Tibial nerve (tissue), 4 donors: Measurements from ENCODE around the gene STK4. TPM values are rescaled to one million over a fixed set of nuclear protein-coding genes. Genes with fewer than 3 reads are reported as not detected.

ENCODE experiments used
- DNase-seq, 2 donors: peaks; one replicate each; pipeline ENCODE4 v3.0.0-alpha.2; 2019; ENCODE audit warnings: low spot score in 2 of 2
- H3K27ac ChIP-seq, 4 donors: fragments of 200-600 bp; sonication (generic) in 3 of 4; one replicate each; pipeline ENCODE4 v1.5.1; 2017 to 2019; ENCODE audit warnings: mild to moderate bottlenecking in 1 of 4
- H3K27me3 ChIP-seq, 2 donors: fragments of 200-600 bp; sonication (generic) in 1 of 2; one replicate each; pipeline versions ENCODE4 v1.5.1 to v1.6.0; 2017 to 2019
- H3K36me3 ChIP-seq, 3 donors: fragments of 200-600 bp; sonication (generic); one replicate each; pipeline ENCODE4 v1.5.1; 2018 to 2019
- H3K4me1 ChIP-seq, 4 donors: fragments of 200-600 bp; sonication (generic) in 3 of 4; one replicate each; pipeline ENCODE4 v1.5.1; 2017 to 2019
- H3K4me3 ChIP-seq, 4 donors: fragments of 200-600 bp; sonication (generic) in 3 of 4; one replicate each; pipeline ENCODE4 v1.5.1; 2017 to 2019; ENCODE audit warnings: mild to moderate bottlenecking in 1 of 4, moderate library complexity in 1 of 4
- H3K9me3 ChIP-seq, 4 donors: fragments of 200-600 bp; sonication (generic) in 3 of 4; one replicate each; pipeline ENCODE4 v1.5.1; 2017 to 2019
- EP300 ChIP-seq, 2 donors: sonication (generic); formaldehyde crosslinking; IDR thresholded peaks; one replicate each; pipeline ENCODE4 v1.6.1; 2017; ENCODE audit warnings: antibody characterized with exemption in 2 of 2, mild to moderate bottlenecking in 1 of 2
- POLR2A ChIP-seq, 2 donors: fragments of 450-650 bp; IDR thresholded peaks; one replicate each; pipeline ENCODE4 v1.6.1; 2017; ENCODE audit warnings: antibody characterized with exemption in 2 of 2, mild to moderate bottlenecking in 2 of 2, moderate library complexity in 2 of 2
- WGBS, 2 donors: methylation state at CpG; one replicate each; pipeline ENCODE4 v1.1.5; 2018; 5-methylcytosine and 5-hydroxymethylcytosine counted together
- total RNA-seq, 4 donors: library from RNA; depleted of rRNA; stranded (reverse); fragments of >200 nt; gene quantifications; one replicate each; pipeline ENCODE4 v1.1.0, GENCODE V29; 2016
- TF ChIP-seq, protein P1 (sequence below), 5 experiments: fragments of 200-600 bp in 3 of 5; fragments of 450-650 bp in 2 of 5; sonication (generic) in 3 of 5; IDR thresholded peaks; one replicate each; pipeline ENCODE4 v1.5.1; 2016 to 2019; ENCODE audit warnings: antibody characterized with exemption in 5 of 5, mild to moderate bottlenecking in 3 of 5, moderate library complexity in 2 of 5

The STK4 gene
- total RNA-seq, 4 donors from 2014 or later: 24.3 to 28.5 (median 27.1) TPM

DNA sequence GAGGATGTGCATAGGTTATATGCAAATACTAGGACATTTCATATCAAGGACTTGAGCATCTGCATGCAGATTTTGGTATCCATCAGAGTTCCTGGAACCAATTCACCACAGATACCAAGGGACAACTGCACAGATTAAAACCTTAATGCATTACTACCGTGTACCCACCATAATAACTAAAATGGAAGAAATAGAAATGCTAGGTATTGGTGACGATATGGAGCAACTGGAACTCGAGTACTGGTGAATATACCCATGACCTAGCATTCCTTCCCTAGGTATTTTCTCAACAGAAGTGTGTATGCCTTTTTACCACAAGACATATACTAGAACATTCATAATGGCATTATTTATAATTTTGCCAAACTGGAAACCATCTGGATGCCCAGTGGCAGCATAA lies 116.2 kb downstream of the STK4 start:
- DNase-seq: no peak
- WGBS, 2 donors: 98 to 99% methylated on average over 3 of the region's 3 CpGs
- no peak overlapping the region for H3K27ac ChIP-seq

DNA sequence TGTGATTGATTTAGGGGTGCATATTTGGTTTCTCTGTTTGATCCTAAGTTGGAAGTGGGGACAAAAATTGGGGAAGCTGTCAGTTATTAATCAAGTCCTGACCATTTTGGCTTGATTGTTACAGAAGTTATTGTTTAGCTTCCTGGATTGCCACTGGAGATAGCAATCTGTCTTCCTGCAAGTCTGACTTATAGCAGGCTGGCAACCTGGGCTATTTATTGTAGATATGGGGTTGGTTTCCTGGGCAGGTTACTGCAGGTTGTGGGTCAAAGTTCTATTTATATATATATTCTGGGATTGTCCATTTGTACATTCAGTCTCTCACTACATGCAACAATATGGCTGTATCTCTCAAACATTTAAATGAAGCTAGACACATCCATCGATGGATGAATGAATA lies 116.8 kb downstream of the STK4 start:
- TF ChIP-seq POLR2A (IDR thresholded peaks at IDR 0.05) (no peak), EP300 (IDR thresholded peaks at IDR 0.05) (no peak)
- TF ChIP-seq, protein P1, sequence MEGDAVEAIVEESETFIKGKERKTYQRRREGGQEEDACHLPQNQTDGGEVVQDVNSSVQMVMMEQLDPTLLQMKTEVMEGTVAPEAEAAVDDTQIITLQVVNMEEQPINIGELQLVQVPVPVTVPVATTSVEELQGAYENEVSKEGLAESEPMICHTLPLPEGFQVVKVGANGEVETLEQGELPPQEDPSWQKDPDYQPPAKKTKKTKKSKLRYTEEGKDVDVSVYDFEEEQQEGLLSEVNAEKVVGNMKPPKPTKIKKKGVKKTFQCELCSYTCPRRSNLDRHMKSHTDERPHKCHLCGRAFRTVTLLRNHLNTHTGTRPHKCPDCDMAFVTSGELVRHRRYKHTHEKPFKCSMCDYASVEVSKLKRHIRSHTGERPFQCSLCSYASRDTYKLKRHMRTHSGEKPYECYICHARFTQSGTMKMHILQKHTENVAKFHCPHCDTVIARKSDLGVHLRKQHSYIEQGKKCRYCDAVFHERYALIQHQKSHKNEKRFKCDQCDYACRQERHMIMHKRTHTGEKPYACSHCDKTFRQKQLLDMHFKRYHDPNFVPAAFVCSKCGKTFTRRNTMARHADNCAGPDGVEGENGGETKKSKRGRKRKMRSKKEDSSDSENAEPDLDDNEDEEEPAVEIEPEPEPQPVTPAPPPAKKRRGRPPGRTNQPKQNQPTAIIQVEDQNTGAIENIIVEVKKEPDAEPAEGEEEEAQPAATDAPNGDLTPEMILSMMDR (IDR thresholded peaks at IDR 0.05): no peak

More for the DNA sequence above, 116.2 kb downstream of the STK4 start:
- peaks cover 0 to 5% (median 0%) of the 10 kb centered on the region in 4 donors for H3K4me1 ChIP-seq
- H3K9me3 ChIP-seq: peaks cover 0 to 13% (median 2%) of the 10 kb centered on the region in 4 donors
- no peak overlapping the region for H3K4me3 ChIP-seq
- TF ChIP-seq POLR2A (IDR thresholded peaks at IDR 0.05): no peak
- no peaks in the 10 kb centered on the region for H3K27me3 ChIP-seq
- peaks cover 0 to 43% (median 2%) of the 10 kb centered on the region in 3 donors for H3K36me3 ChIP-seq

GRCh38 chr20:45085289-45085688 lies 119.0 kb downstream of the STK4 start:
- 50 to 53% methylated on average over 2 of the region's 2 CpGs for WGBS, 2 donors

More for the DNA sequence above, 116.8 kb downstream of the STK4 start:
- WGBS, 2 donors: 76 to 92% methylated on average over 1 of the region's 1 CpG
- Histone ChIP-seq H3K9me3 (peaks cover 0 to 13% (median 2%) of the 10 kb centered on the region in 4 donors), H3K27ac (no peak overlapping the region), H3K36me3 (peaks cover 0 to 43% (median 2%) of the 10 kb centered on the region in 3 donors), H3K4me1 (no peaks in the 10 kb centered on the region), H3K4me3 (no peak overlapping the region), H3K27me3 (no peaks in the 10 kb centered on the region)
- no peak for DNase-seq

GRCh38 chr20:45085867-45086266 lies 119.6 kb downstream of the STK4 start:
- Histone ChIP-seq H3K4me3 (no peak overlapping the region), H3K27ac (no peak overlapping the region), H3K9me3 (peaks cover 0 to 13% (median 2%) of the 10 kb centered on the region in 4 donors), H3K27me3 (no peaks in the 10 kb centered on the region), H3K4me1 (no peaks in the 10 kb centered on the region), H3K36me3 (peaks cover 0 to 33% (median 0%) of the 10 kb centered on the region in 3 donors)
- DNase-seq: no peak
- 86 to 100% methylated on average over 1 of the region's 1 CpG for WGBS, 2 donors
- TF ChIP-seq POLR2A (IDR thresholded peaks at IDR 0.05): no peak
- TF ChIP-seq, protein P1 (IDR thresholded peaks at IDR 0.05): no peak

More at GRCh38 chr20:45085289-45085688, 119.0 kb downstream of the STK4 start:
- H3K9me3 ChIP-seq: peaks cover 0 to 13% (median 2%) of the 10 kb centered on the region in 4 donors
- H3K36me3 ChIP-seq: peaks cover 0 to 39% (median 0%) of the 10 kb centered on the region in 3 donors
- no peak for DNase-seq
- no peak overlapping the region for H3K27ac ChIP-seq
- H3K4me3 ChIP-seq: no peak overlapping the region
- no peak for TF ChIP-seq POLR2A (IDR thresholded peaks at IDR 0.05)
- TF ChIP-seq, protein P1 (IDR thresholded peaks at IDR 0.05): no peak
- no peak for TF ChIP-seq EP300 (IDR thresholded peaks at IDR 0.05)
- H3K27me3 ChIP-seq: no peaks in the 10 kb centered on the region
- H3K4me1 ChIP-seq: no peaks in the 10 kb centered on the region

- DNase-seq: no peak
- Histone ChIP-seq H3K36me3 (peaks cover 0 to 20% (median 0%) of the 10 kb centered on the region in 3 donors), H3K4me3 (no peak overlapping the region), H3K4me1 (no peaks in the 10 kb centered on the region), H3K27me3 (no peaks in the 10 kb centered on the region), H3K9me3 (peaks cover 0 to 9% (median 2%) of the 10 kb centered on the region in 4 donors), H3K27ac (peak overlapping the region in 2 of 4 donors; percentile 58)
- TF ChIP-seq POLR2A (IDR thresholded peaks at IDR 0.05) (no peak), EP300 (IDR thresholded peaks at IDR 0.05) (no peak)
- TF ChIP-seq, protein P1 (IDR thresholded peaks at IDR 0.05): no peak
- WGBS, 2 donors: 56 to 62% methylated on average over 3 of the region's 3 CpGs
Observed at GRCh38 chr20:45087097-45087790, 120.9 kb downstream of the STK4 start.
